HG02798 (cell line): ENCODE measurements around the gene GAD2.

Source experiments
- ATAC-seq: cut with Tn5 transposase; IDR thresholded peaks from one replicate; pipeline ENCODE4 v1.9.1; 2021; ENCODE audit warnings: mild to moderate bottlenecking; ENCODE audit not compliant: unreplicated experiment, poor library complexity

Gene GAD2

GRCh38 chr10:26216585-26217395 lies at the start of gene GAD2:
GAD2 (plus strand) TSS chr10:26216774; CDS start chr10:26216810, 36 bp downstream.
- ATAC-seq = no peak

- ATAC-seq = no peak
These were observed 47.1 kb upstream of the GAD2 start for GRCh38 chr10:26169466-26169865.

- no peak for ATAC-seq
These were observed 44.4 kb upstream of the GAD2 start for GRCh38 chr10:26172131-26172530.

GRCh38 chr10:26173837-26174236 lies 42.7 kb upstream of the GAD2 start:
- no peak for ATAC-seq

- ATAC-seq = no peak
These were observed 39.2 kb upstream of the GAD2 start for GRCh38 chr10:26177341-26177740.

GRCh38 chr10:26194275-26194674 lies 22.3 kb upstream of the GAD2 start:
- ATAC-seq = no peak

GRCh38 chr10:26197248-26197647 lies 19.3 kb upstream of the GAD2 start:
- no peak for ATAC-seq

- no peak for ATAC-seq
These were observed 18.5 kb upstream of the GAD2 start for GRCh38 chr10:26198119-26198518.

GRCh38 chr10:26199841-26200240 lies 16.7 kb upstream of the GAD2 start:
- no peak for ATAC-seq

- no peak for ATAC-seq
These were observed 11.4 kb upstream of the GAD2 start for GRCh38 chr10:26205223-26205622.

GRCh38 chr10:26211781-26212444 lies 4.7 kb upstream of the GAD2 start:
- ATAC-seq = no peak

GRCh38 chr10:26212511-26212910 lies 4.1 kb upstream of the GAD2 start:
- ATAC-seq = no peak

GRCh38 chr10:26213157-26213800 lies 3.3 kb upstream of the GAD2 start:
- no peak for ATAC-seq

GRCh38 chr10:26214004-26214403 lies 2.6 kb upstream of the GAD2 start:
- no peak for ATAC-seq

GRCh38 chr10:26214551-26215395 lies 1.8 kb upstream of the GAD2 start:
- ATAC-seq = no peak

- ATAC-seq = no peak
These were observed 1.1 kb upstream of the GAD2 start for GRCh38 chr10:26215396-26215934.

GRCh38 chr10:26215935-26216584 lies 514 bp upstream of the GAD2 start:
- ATAC-seq = no peak

- no peak for ATAC-seq
These were observed 967 bp downstream of the GAD2 start for GRCh38 chr10:26217396-26218086.

GRCh38 chr10:26219676-26220075 lies 3.1 kb downstream of the GAD2 start:
- no peak for ATAC-seq
